ENCODE data around the gene SRPK2.

The SRPK2 gene

DNA sequence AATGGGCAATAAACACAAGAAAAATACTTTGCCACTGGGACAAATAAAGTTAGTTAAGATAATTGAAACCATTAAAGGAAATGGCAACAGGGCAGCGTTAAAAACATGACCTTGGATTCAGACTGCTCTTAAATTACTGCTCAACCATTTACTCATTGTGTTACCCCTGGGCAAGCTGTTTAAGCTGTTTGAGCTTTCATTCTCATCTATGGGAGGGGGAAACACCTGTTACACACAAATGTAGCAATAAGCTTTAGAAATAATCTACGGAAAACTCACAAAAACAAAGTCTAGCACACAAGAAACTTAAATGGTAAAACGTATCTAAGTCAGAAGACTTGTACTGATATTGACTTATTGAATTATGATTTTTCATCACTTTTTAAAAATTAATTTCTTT lies 237.6 kb downstream of the SRPK2 start:
- Histone ChIP-seq H2AFZ (no peak overlapping the region), H3K9ac (no peak overlapping the region), H3K36me3 (ENCODE audit: control insufficient read depth, insufficient read depth, low read length) (no peaks in the 10 kb centered on the region), H3K4me3 (ENCODE audit: low read depth, low read length) (no peak overlapping the region), H3K4me1 (no peaks in the 10 kb centered on the region), H3K9me3 (ENCODE audit: control insufficient read depth, low read length) (no peaks in the 10 kb centered on the region), H3K27me3 (ENCODE audit: control insufficient read depth, insufficient read depth, low read length) (no peaks in the 10 kb centered on the region), H3K4me2 (ENCODE audit: low read length) (no peak overlapping the region), H3K79me2 (peaks cover 6% of the 10 kb centered on the region), H3K27ac (no peak overlapping the region)
- TF ChIP-seq, protein P1, sequence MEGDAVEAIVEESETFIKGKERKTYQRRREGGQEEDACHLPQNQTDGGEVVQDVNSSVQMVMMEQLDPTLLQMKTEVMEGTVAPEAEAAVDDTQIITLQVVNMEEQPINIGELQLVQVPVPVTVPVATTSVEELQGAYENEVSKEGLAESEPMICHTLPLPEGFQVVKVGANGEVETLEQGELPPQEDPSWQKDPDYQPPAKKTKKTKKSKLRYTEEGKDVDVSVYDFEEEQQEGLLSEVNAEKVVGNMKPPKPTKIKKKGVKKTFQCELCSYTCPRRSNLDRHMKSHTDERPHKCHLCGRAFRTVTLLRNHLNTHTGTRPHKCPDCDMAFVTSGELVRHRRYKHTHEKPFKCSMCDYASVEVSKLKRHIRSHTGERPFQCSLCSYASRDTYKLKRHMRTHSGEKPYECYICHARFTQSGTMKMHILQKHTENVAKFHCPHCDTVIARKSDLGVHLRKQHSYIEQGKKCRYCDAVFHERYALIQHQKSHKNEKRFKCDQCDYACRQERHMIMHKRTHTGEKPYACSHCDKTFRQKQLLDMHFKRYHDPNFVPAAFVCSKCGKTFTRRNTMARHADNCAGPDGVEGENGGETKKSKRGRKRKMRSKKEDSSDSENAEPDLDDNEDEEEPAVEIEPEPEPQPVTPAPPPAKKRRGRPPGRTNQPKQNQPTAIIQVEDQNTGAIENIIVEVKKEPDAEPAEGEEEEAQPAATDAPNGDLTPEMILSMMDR (IDR thresholded peaks at IDR 0.05): no peak

GRCh38 chr7:105149827-105150226 lies 238.9 kb downstream of the SRPK2 start:
- Histone ChIP-seq H3K4me2 (ENCODE audit: low read length) (no peak overlapping the region), H2AFZ (no peak overlapping the region), H3K4me1 (no peaks in the 10 kb centered on the region), H3K9ac (no peak overlapping the region), H3K9me3 (ENCODE audit: control insufficient read depth, low read length) (no peaks in the 10 kb centered on the region), H3K36me3 (ENCODE audit: control insufficient read depth, insufficient read depth, low read length) (no peaks in the 10 kb centered on the region), H3K27ac (no peak overlapping the region), H3K4me3 (ENCODE audit: low read depth, low read length) (no peak overlapping the region), H3K79me2 (peaks cover 6% of the 10 kb centered on the region), H3K27me3 (ENCODE audit: control insufficient read depth, insufficient read depth, low read length) (no peaks in the 10 kb centered on the region)
- TF ChIP-seq, protein P1 (IDR thresholded peaks at IDR 0.05): no peak

GRCh38 chr7:105141068-105141467 lies 247.7 kb downstream of the SRPK2 start:
- no peak overlapping the region for H3K9ac ChIP-seq
- no peaks in the 10 kb centered on the region for H3K27me3 ChIP-seq (ENCODE audit: control insufficient read depth, insufficient read depth, low read length)
- H3K36me3 ChIP-seq (ENCODE audit: control insufficient read depth, insufficient read depth, low read length): no peaks in the 10 kb centered on the region
- H3K79me2 ChIP-seq: peaks cover 8% of the 10 kb centered on the region
- no peak overlapping the region for H3K4me2 ChIP-seq (ENCODE audit: low read length)
- H3K4me3 ChIP-seq (ENCODE audit: low read depth, low read length): no peak overlapping the region
- TF ChIP-seq, protein P1 (IDR thresholded peaks at IDR 0.05): no peak
- H3K9me3 ChIP-seq (ENCODE audit: control insufficient read depth, low read length): no peaks in the 10 kb centered on the region
- no peaks in the 10 kb centered on the region for H3K4me1 ChIP-seq
- H2AFZ ChIP-seq: no peak overlapping the region
- H3K27ac ChIP-seq: no peak overlapping the region

- Histone ChIP-seq H3K9ac (no peak overlapping the region), H3K79me2 (peaks cover 8% of the 10 kb centered on the region), H3K4me1 (no peaks in the 10 kb centered on the region), H2AFZ (no peak overlapping the region), H3K4me2 (ENCODE audit: low read length) (no peak overlapping the region), H3K27ac (no peak overlapping the region), H3K27me3 (ENCODE audit: control insufficient read depth, insufficient read depth, low read length) (no peaks in the 10 kb centered on the region), H3K36me3 (ENCODE audit: control insufficient read depth, insufficient read depth, low read length) (no peaks in the 10 kb centered on the region), H3K4me3 (ENCODE audit: low read depth, low read length) (no peak overlapping the region), H3K9me3 (ENCODE audit: control insufficient read depth, low read length) (no peaks in the 10 kb centered on the region)
- TF ChIP-seq, protein P1 (IDR thresholded peaks at IDR 0.05): no peak
Observed at GRCh38 chr7:105139381-105139780, 249.3 kb downstream of the SRPK2 start.

DNA sequence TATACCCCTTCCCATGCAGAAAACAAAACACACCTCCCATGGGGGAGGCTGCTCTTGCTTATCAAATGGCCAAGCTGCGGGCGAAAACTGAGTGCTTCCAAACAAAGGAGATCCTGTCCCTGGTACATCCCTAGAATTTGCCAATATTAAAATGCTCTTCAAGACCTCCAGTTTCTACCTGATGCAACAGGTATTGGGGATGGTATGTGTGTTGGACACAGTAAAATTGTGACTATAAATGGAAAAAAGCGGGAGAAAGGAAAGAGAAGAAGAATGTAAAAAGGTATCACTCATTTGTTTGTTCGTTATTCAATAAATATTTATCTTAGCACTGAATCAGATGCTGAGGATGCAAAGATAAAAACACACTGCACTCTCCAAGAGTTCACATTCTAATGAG lies 250.8 kb downstream of the SRPK2 start:
- H3K36me3 ChIP-seq (ENCODE audit: control insufficient read depth, insufficient read depth, low read length): no peaks in the 10 kb centered on the region
- H3K4me1 ChIP-seq: no peaks in the 10 kb centered on the region
- H3K4me2 ChIP-seq (ENCODE audit: low read length): no peak overlapping the region
- H3K27me3 ChIP-seq (ENCODE audit: control insufficient read depth, insufficient read depth, low read length): no peaks in the 10 kb centered on the region
- peaks cover 8% of the 10 kb centered on the region for H3K79me2 ChIP-seq
- no peak overlapping the region for H3K9ac ChIP-seq
- H3K27ac ChIP-seq: no peak overlapping the region
- no peak overlapping the region for H2AFZ ChIP-seq
- TF ChIP-seq, protein P1 (IDR thresholded peaks at IDR 0.05): no peak
- H3K9me3 ChIP-seq (ENCODE audit: control insufficient read depth, low read length): no peaks in the 10 kb centered on the region
- H3K4me3 ChIP-seq (ENCODE audit: low read depth, low read length): no peak overlapping the region
